Measurements from ENCODE around the gene DCP2.

- no peak for TF ChIP-seq POLR2A (IDR thresholded peaks at IDR 0.05; ENCODE audit: low read depth)
- no peak for TF ChIP-seq CTCF (IDR thresholded peaks at IDR 0.05)
- TF ChIP-seq POLR2AphosphoS5 (IDR thresholded peaks at IDR 0.05) = no peak
- TF ChIP-seq EP300 (IDR thresholded peaks at IDR 0.05) = no peak
Observed at GRCh38 chr5:113039229-113039933, 62.8 kb downstream of the DCP2 start.
